ENCODE results near the gene WWOX.

Gene WWOX

GRCh38 chr16:78474762-78475161, 375.3 kb downstream of the WWOX start:
- no peaks in the 10 kb centered on the region for H3K4me1 ChIP-seq (ENCODE audit: control insufficient read depth, insufficient read depth, low read length, poor library complexity, severe bottlenecking)
- H3K9me3 ChIP-seq (ENCODE audit: control insufficient read depth, low read length): no peaks in the 10 kb centered on the region
- no peak for DNase-seq
- H3K27me3 ChIP-seq (replicated peaks; ENCODE audit: control insufficient read depth, insufficient read depth, low read length, poor library complexity, severe bottlenecking): no peaks in the 10 kb centered on the region
- no peaks in the 10 kb centered on the region for H3K36me3 ChIP-seq (ENCODE audit: control insufficient read depth, insufficient read depth, low read length)
- no peak overlapping the region for H3K27ac ChIP-seq (ENCODE audit: insufficient read depth, low read length, poor library complexity, severe bottlenecking)
- no peak overlapping the region for H3K4me3 ChIP-seq (ENCODE audit: insufficient read depth, low read depth, low read length, poor library complexity, severe bottlenecking)

- no peak overlapping the region for H3K27ac ChIP-seq (ENCODE audit: insufficient read depth, low read length, poor library complexity, severe bottlenecking)
- H3K36me3 ChIP-seq (ENCODE audit: control insufficient read depth, insufficient read depth, low read length): no peaks in the 10 kb centered on the region
- no peaks in the 10 kb centered on the region for H3K9me3 ChIP-seq (ENCODE audit: control insufficient read depth, low read length)
- no peak overlapping the region for H3K4me3 ChIP-seq (ENCODE audit: insufficient read depth, low read depth, low read length, poor library complexity, severe bottlenecking)
- no peak for DNase-seq
- no peaks in the 10 kb centered on the region for H3K4me1 ChIP-seq (ENCODE audit: control insufficient read depth, insufficient read depth, low read length, poor library complexity, severe bottlenecking)
- H3K27me3 ChIP-seq (replicated peaks; ENCODE audit: control insufficient read depth, insufficient read depth, low read length, poor library complexity, severe bottlenecking): no peaks in the 10 kb centered on the region
These were observed 377.2 kb downstream of the WWOX start for GRCh38 chr16:78476615-78477014.

- DNase-seq: no peak
- Histone ChIP-seq H3K36me3 (ENCODE audit: control insufficient read depth, insufficient read depth, low read length) (no peaks in the 10 kb centered on the region), H3K27ac (ENCODE audit: insufficient read depth, low read length, poor library complexity, severe bottlenecking) (no peak overlapping the region), H3K4me3 (ENCODE audit: insufficient read depth, low read depth, low read length, poor library complexity, severe bottlenecking) (no peak overlapping the region), H3K9me3 (ENCODE audit: control insufficient read depth, low read length) (no peaks in the 10 kb centered on the region), H3K27me3 (replicated peaks; ENCODE audit: control insufficient read depth, insufficient read depth, low read length, poor library complexity, severe bottlenecking) (no peaks in the 10 kb centered on the region), H3K4me1 (ENCODE audit: control insufficient read depth, insufficient read depth, low read length, poor library complexity, severe bottlenecking) (no peaks in the 10 kb centered on the region)
These were observed 378.9 kb downstream of the WWOX start for GRCh38 chr16:78478267-78478861.

- DNase-seq: no peak
- H3K27me3 ChIP-seq (replicated peaks; ENCODE audit: control insufficient read depth, insufficient read depth, low read length, poor library complexity, severe bottlenecking): no peaks in the 10 kb centered on the region
- H3K27ac ChIP-seq (ENCODE audit: insufficient read depth, low read length, poor library complexity, severe bottlenecking): no peak overlapping the region
- no peaks in the 10 kb centered on the region for H3K9me3 ChIP-seq (ENCODE audit: control insufficient read depth, low read length)
- no peaks in the 10 kb centered on the region for H3K36me3 ChIP-seq (ENCODE audit: control insufficient read depth, insufficient read depth, low read length)
- no peak overlapping the region for H3K4me3 ChIP-seq (ENCODE audit: insufficient read depth, low read depth, low read length, poor library complexity, severe bottlenecking)
- no peaks in the 10 kb centered on the region for H3K4me1 ChIP-seq (ENCODE audit: control insufficient read depth, insufficient read depth, low read length, poor library complexity, severe bottlenecking)
These were observed 380.3 kb downstream of the WWOX start for GRCh38 chr16:78479723-78480122.

GRCh38 chr16:78480588-78480987, 381.1 kb downstream of the WWOX start:
- no peaks in the 10 kb centered on the region for H3K36me3 ChIP-seq (ENCODE audit: control insufficient read depth, insufficient read depth, low read length)
- no peaks in the 10 kb centered on the region for H3K4me1 ChIP-seq (ENCODE audit: control insufficient read depth, insufficient read depth, low read length, poor library complexity, severe bottlenecking)
- no peaks in the 10 kb centered on the region for H3K27me3 ChIP-seq (replicated peaks; ENCODE audit: control insufficient read depth, insufficient read depth, low read length, poor library complexity, severe bottlenecking)
- H3K9me3 ChIP-seq (ENCODE audit: control insufficient read depth, low read length): no peaks in the 10 kb centered on the region
- DNase-seq: no peak
- H3K4me3 ChIP-seq (ENCODE audit: insufficient read depth, low read depth, low read length, poor library complexity, severe bottlenecking): no peak overlapping the region
- H3K27ac ChIP-seq (ENCODE audit: insufficient read depth, low read length, poor library complexity, severe bottlenecking): no peak overlapping the region

- Histone ChIP-seq H3K4me1 (ENCODE audit: control insufficient read depth, insufficient read depth, low read length, poor library complexity, severe bottlenecking) (no peaks in the 10 kb centered on the region), H3K36me3 (ENCODE audit: control insufficient read depth, insufficient read depth, low read length) (no peaks in the 10 kb centered on the region), H3K4me3 (ENCODE audit: insufficient read depth, low read depth, low read length, poor library complexity, severe bottlenecking) (no peak overlapping the region), H3K9me3 (ENCODE audit: control insufficient read depth, low read length) (no peaks in the 10 kb centered on the region), H3K27me3 (replicated peaks; ENCODE audit: control insufficient read depth, insufficient read depth, low read length, poor library complexity, severe bottlenecking) (no peaks in the 10 kb centered on the region), H3K27ac (ENCODE audit: insufficient read depth, low read length, poor library complexity, severe bottlenecking) (no peak overlapping the region)
- no peak for DNase-seq
These were observed 383.9 kb downstream of the WWOX start for GRCh38 chr16:78483124-78483992.

- Histone ChIP-seq H3K4me1 (ENCODE audit: control insufficient read depth, insufficient read depth, low read length, poor library complexity, severe bottlenecking) (no peaks in the 10 kb centered on the region), H3K27me3 (replicated peaks; ENCODE audit: control insufficient read depth, insufficient read depth, low read length, poor library complexity, severe bottlenecking) (no peaks in the 10 kb centered on the region), H3K9me3 (ENCODE audit: control insufficient read depth, low read length) (no peaks in the 10 kb centered on the region), H3K36me3 (ENCODE audit: control insufficient read depth, insufficient read depth, low read length) (no peaks in the 10 kb centered on the region), H3K27ac (ENCODE audit: insufficient read depth, low read length, poor library complexity, severe bottlenecking) (no peak overlapping the region), H3K4me3 (ENCODE audit: insufficient read depth, low read depth, low read length, poor library complexity, severe bottlenecking) (no peak overlapping the region)
- DNase-seq: no peak
These were observed 385.1 kb downstream of the WWOX start for GRCh38 chr16:78484509-78485058.

- no peak for DNase-seq
- no peaks in the 10 kb centered on the region for H3K4me1 ChIP-seq (ENCODE audit: control insufficient read depth, insufficient read depth, low read length, poor library complexity, severe bottlenecking)
- no peaks in the 10 kb centered on the region for H3K9me3 ChIP-seq (ENCODE audit: control insufficient read depth, low read length)
- no peaks in the 10 kb centered on the region for H3K27me3 ChIP-seq (replicated peaks; ENCODE audit: control insufficient read depth, insufficient read depth, low read length, poor library complexity, severe bottlenecking)
- H3K27ac ChIP-seq (ENCODE audit: insufficient read depth, low read length, poor library complexity, severe bottlenecking): no peak overlapping the region
- no peak overlapping the region for H3K4me3 ChIP-seq (ENCODE audit: insufficient read depth, low read depth, low read length, poor library complexity, severe bottlenecking)
- no peaks in the 10 kb centered on the region for H3K36me3 ChIP-seq (ENCODE audit: control insufficient read depth, insufficient read depth, low read length)
These were observed 385.9 kb downstream of the WWOX start for GRCh38 chr16:78485188-78485916.

- H3K4me1 ChIP-seq (ENCODE audit: control insufficient read depth, insufficient read depth, low read length, poor library complexity, severe bottlenecking): no peaks in the 10 kb centered on the region
- H3K36me3 ChIP-seq (ENCODE audit: control insufficient read depth, insufficient read depth, low read length): no peaks in the 10 kb centered on the region
- DNase-seq: no peak
- no peak overlapping the region for H3K4me3 ChIP-seq (ENCODE audit: insufficient read depth, low read depth, low read length, poor library complexity, severe bottlenecking)
- H3K27ac ChIP-seq (ENCODE audit: insufficient read depth, low read length, poor library complexity, severe bottlenecking): no peak overlapping the region
- no peaks in the 10 kb centered on the region for H3K9me3 ChIP-seq (ENCODE audit: control insufficient read depth, low read length)
- no peaks in the 10 kb centered on the region for H3K27me3 ChIP-seq (replicated peaks; ENCODE audit: control insufficient read depth, insufficient read depth, low read length, poor library complexity, severe bottlenecking)
These were observed 386.4 kb downstream of the WWOX start for GRCh38 chr16:78485917-78486257.

GRCh38 chr16:78487471-78487870, 388.0 kb downstream of the WWOX start:
- H3K9me3 ChIP-seq (ENCODE audit: control insufficient read depth, low read length): no peaks in the 10 kb centered on the region
- H3K4me1 ChIP-seq (ENCODE audit: control insufficient read depth, insufficient read depth, low read length, poor library complexity, severe bottlenecking): no peaks in the 10 kb centered on the region
- no peak for DNase-seq
- H3K36me3 ChIP-seq (ENCODE audit: control insufficient read depth, insufficient read depth, low read length): no peaks in the 10 kb centered on the region
- H3K27ac ChIP-seq (ENCODE audit: insufficient read depth, low read length, poor library complexity, severe bottlenecking): no peak overlapping the region
- no peak overlapping the region for H3K4me3 ChIP-seq (ENCODE audit: insufficient read depth, low read depth, low read length, poor library complexity, severe bottlenecking)
- H3K27me3 ChIP-seq (replicated peaks; ENCODE audit: control insufficient read depth, insufficient read depth, low read length, poor library complexity, severe bottlenecking): no peaks in the 10 kb centered on the region
